Glutamatergic neuron (in vitro differentiated cells): ENCODE results near the gene WT1. TPM values are rescaled to one million over a fixed set of nuclear protein-coding genes. Genes with fewer than 3 reads are reported as not detected.

ENCODE experiments used
- DNase-seq: peaks from one replicate; pipeline ENCODE4 v3.0.0; 2022
- H3K27ac Mint-ChIP-seq: one replicate; pipeline ENCODE4 v1.8.0; 2020; ENCODE audit warnings: mild to moderate bottlenecking, mixed read lengths, inconsistent platforms; ENCODE audit not compliant: unreplicated experiment
- H3K27me3 Mint-ChIP-seq: one replicate; pipeline ENCODE4 v1.8.0; 2020; ENCODE audit warnings: mild to moderate bottlenecking, moderate library complexity, mixed read lengths, inconsistent platforms; ENCODE audit not compliant: unreplicated experiment
- H3K36me3 Mint-ChIP-seq: one replicate; pipeline ENCODE4 v1.8.0; 2020; ENCODE audit warnings: mild to moderate bottlenecking, mixed read lengths, inconsistent platforms; ENCODE audit not compliant: unreplicated experiment
- H3K4me1 Mint-ChIP-seq: one replicate; pipeline ENCODE4 v1.8.0; 2020; ENCODE audit warnings: mild to moderate bottlenecking, low read depth, mixed read lengths, inconsistent platforms; ENCODE audit not compliant: unreplicated experiment
- H3K4me3 Mint-ChIP-seq: one replicate; pipeline ENCODE4 v1.8.0; 2020; ENCODE audit warnings: mild to moderate bottlenecking, mixed read lengths, inconsistent platforms; ENCODE audit not compliant: unreplicated experiment
- H3K9me3 Mint-ChIP-seq: one replicate; pipeline ENCODE4 v1.8.0; 2020; ENCODE audit warnings: mild to moderate bottlenecking, moderate library complexity, mixed read lengths, inconsistent platforms; ENCODE audit not compliant: unreplicated experiment
- total RNA-seq: library from RNA; stranded (reverse); fragmentation: NEBNext Ultra II Directional; extraction: Animal tissue kit (Norgen Biotek cat#: 25700); gene quantifications from one replicate; pipeline ENCODE4 v1.2.1, GENCODE V29; 2021; ENCODE audit not compliant: unreplicated experiment
- TF ChIP-seq, protein P1 (sequence below): fragments of 200-600 bp; sonication (generic); IDR thresholded peaks from one replicate; pipeline ENCODE4 v1.5.0; 2021; ENCODE audit not compliant: partially characterized antibody, unreplicated experiment

The WT1 gene
- total RNA-seq, 1 donor from 2014 or later = not detected

DNA sequence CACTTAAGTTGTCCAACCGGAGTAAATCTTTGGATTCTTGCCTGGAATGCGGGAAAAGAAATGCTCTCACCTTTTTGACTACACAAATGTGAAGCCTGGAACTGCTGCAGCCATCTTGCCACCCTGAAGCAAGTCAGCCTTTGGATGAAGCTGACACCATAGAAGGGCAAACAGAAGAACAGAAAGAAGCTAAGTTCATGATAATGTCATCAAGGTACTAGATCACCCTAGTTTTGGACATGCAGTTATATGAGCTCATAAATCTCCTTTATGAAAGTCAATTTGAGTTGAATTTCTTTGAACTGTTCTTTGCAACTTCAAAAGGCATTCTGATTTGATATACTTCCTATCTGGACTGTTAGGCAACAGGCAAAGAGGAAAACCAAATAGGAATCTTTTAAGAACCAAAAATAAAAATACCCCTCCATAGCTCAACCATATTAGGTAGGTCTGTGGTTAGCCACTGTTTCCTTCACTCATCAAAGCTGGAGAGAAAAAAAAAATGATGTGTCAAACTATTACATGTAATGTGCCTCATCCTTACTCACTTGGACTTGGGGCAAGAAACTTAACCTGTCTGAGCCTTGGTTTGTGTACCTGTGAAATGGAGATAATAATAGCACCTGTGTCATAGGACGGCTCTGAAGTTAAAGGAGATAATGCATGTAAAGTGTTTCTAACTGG lies 91.9 kb downstream of the WT1 start:
- TF ChIP-seq, protein P1, sequence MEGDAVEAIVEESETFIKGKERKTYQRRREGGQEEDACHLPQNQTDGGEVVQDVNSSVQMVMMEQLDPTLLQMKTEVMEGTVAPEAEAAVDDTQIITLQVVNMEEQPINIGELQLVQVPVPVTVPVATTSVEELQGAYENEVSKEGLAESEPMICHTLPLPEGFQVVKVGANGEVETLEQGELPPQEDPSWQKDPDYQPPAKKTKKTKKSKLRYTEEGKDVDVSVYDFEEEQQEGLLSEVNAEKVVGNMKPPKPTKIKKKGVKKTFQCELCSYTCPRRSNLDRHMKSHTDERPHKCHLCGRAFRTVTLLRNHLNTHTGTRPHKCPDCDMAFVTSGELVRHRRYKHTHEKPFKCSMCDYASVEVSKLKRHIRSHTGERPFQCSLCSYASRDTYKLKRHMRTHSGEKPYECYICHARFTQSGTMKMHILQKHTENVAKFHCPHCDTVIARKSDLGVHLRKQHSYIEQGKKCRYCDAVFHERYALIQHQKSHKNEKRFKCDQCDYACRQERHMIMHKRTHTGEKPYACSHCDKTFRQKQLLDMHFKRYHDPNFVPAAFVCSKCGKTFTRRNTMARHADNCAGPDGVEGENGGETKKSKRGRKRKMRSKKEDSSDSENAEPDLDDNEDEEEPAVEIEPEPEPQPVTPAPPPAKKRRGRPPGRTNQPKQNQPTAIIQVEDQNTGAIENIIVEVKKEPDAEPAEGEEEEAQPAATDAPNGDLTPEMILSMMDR = no peak
- H3K36me3 Mint-ChIP-seq = no peaks in the 10 kb centered on the region
- no peak overlapping the region for H3K4me3 Mint-ChIP-seq
- no peaks in the 10 kb centered on the region for H3K9me3 Mint-ChIP-seq
- DNase-seq = no peak
- H3K27ac Mint-ChIP-seq = no peak overlapping the region
- H3K27me3 Mint-ChIP-seq = peaks cover 2% of the 10 kb centered on the region
- H3K4me1 Mint-ChIP-seq = no peaks in the 10 kb centered on the region

DNA sequence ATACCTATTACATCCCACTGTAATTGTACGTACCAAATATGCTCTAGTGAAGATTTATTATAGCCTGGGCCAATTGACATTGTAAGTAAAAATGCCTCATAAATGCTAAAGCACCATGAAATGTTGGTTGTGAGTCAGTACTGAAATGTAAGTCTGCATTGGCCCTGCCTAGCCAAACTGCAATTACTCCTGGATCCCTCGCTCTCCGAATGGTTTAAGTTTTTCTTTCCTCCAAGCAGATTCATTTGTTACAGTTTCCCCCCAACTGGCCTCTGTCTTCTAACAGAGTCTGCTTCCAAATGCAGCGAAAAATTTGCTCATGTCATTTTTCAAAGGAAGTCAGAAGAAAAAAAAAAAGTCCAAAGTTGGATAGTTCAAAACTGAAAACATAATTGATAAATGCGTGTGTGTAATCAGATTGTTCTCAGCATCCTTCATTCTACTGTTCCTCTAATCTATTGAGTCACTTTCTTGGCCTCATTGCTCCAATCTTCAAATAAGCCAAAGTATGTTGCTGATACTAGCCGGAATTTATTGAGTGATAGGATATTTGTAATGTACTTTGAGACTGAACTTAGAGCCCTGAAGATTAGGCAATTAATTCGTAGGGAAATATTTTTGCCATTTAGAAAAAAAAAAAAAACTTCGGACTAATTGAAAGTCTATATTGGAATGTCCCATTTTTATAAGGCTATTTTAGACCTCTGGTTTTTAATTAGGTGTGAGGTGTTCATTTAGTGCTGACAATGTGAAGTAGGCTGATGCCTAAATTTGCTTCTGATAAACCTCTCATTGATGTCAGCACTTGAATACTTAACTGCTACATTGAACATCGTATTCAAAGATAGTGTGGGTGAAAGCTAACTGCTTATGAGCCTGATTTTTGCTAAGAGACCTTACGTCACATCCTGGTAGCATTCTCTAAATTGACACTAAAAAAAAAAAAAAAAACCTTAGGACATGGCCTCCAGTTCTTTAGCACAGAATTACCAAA lies 93.4 kb downstream of the WT1 start:
- no peak overlapping the region for H3K4me3 Mint-ChIP-seq
- no peak for DNase-seq
- no peaks in the 10 kb centered on the region for H3K9me3 Mint-ChIP-seq
- H3K4me1 Mint-ChIP-seq = no peaks in the 10 kb centered on the region
- TF ChIP-seq, protein P1 = no peak
- H3K27ac Mint-ChIP-seq = no peak overlapping the region
- no peaks in the 10 kb centered on the region for H3K36me3 Mint-ChIP-seq
- peaks cover 2% of the 10 kb centered on the region for H3K27me3 Mint-ChIP-seq

DNA sequence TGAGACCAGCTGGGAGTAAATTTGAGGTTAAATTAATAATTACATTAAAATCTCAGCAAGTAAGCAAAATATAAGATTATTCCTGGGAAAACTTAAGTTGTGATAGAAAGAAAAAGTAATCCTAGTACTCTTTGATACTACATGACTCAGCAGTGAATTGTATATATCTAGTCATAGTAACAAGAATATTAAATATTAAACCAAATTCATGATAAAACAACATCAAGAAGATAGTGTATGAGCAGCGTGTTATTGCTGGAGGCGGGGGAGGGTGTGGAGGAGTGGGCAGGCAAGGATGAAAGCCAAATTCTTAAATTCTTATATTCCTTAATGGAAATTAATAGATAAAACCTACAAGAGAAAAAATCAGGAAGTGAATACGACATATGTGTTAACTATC lies 95.2 kb downstream of the WT1 start:
- H3K4me1 Mint-ChIP-seq = no peaks in the 10 kb centered on the region
- TF ChIP-seq, protein P1 = no peak

More for the DNA sequence above, 95.2 kb downstream of the WT1 start:
- H3K27ac Mint-ChIP-seq = no peak overlapping the region
- H3K36me3 Mint-ChIP-seq = no peaks in the 10 kb centered on the region
- peaks cover 2% of the 10 kb centered on the region for H3K27me3 Mint-ChIP-seq
- H3K9me3 Mint-ChIP-seq = peaks cover 2% of the 10 kb centered on the region
- no peak for DNase-seq
- H3K4me3 Mint-ChIP-seq = no peak overlapping the region

Other genes with a start within 250 kb of the WT1 start
- 135 TPM for gene EIF3M, start 148.3 kb upstream of the WT1 start, total RNA-seq